IPS DF 19.7 (cell line): ENCODE measurements around the gene CCP110.
A peak's percentile ranks its signal among the peaks of the same experiment; 100 is the strongest.
"Not testable (repeated sequence)": the region's sequence is repeated elsewhere in the genome, so short reads cannot be mapped to it uniquely, and the experiment has no call there.

Experiments
- DNase-seq: peaks from one replicate; pipeline ENCODE4 v3.0.0-alpha.2; 2013; ENCODE audit warnings: low read depth, low spot score

CCP110 gene

GRCh38 chr16:19507867-19508266 is 15.9 kb upstream of the CCP110 start:
- DNase-seq = no peak

DNA sequence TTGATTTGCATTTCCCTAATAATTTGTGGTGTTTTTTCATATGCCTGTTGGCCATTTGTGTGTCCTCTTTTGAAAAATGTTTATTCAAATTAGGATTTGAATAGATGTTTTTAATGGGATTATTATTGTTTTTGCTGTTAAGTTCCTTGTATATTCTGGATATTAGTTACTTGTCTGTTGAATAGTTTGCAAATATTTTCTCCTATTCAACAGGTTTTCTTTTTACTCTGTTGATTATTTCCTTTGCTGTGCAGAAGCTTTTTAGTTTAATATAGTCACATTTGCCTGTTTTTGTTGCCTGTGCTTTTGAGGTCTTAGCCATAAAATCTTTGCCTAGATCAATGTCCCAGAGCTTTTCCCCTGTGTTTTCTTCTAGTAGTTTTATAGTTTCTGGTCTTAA is 11.4 kb upstream of the CCP110 start:
- DNase-seq = no peak

- no peak for DNase-seq
These were observed 10.2 kb upstream of the CCP110 start for GRCh38 chr16:19513377-19514053.

DNA sequence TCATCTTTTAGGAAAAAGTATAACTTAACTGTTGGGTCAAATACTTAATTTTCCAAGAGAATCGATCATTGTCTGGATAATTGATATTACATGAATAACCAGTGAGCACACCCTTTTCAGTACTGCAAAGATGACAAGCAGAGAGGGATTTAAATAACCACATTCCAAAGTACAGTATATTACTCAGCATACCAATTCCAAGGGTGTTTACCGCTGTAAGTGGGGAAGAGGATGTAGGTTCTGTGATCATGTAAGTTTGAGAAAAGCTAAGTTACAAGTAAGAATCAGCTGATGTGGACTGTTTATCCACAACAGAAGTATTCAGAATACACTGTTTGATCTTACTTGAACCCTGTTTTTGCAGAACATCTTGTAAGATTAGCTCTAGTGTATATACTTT is 8.0 kb upstream of the CCP110 start:
- DNase-seq = no peak

- no peak for DNase-seq
These were observed 6.2 kb upstream of the CCP110 start for GRCh38 chr16:19517424-19518089.

GRCh38 chr16:19518388-19518787 is 5.4 kb upstream of the CCP110 start:
- DNase-seq = no peak

GRCh38 chr16:19520861-19521331 is 2.8 kb upstream of the CCP110 start:
- no peak for DNase-seq

DNA sequence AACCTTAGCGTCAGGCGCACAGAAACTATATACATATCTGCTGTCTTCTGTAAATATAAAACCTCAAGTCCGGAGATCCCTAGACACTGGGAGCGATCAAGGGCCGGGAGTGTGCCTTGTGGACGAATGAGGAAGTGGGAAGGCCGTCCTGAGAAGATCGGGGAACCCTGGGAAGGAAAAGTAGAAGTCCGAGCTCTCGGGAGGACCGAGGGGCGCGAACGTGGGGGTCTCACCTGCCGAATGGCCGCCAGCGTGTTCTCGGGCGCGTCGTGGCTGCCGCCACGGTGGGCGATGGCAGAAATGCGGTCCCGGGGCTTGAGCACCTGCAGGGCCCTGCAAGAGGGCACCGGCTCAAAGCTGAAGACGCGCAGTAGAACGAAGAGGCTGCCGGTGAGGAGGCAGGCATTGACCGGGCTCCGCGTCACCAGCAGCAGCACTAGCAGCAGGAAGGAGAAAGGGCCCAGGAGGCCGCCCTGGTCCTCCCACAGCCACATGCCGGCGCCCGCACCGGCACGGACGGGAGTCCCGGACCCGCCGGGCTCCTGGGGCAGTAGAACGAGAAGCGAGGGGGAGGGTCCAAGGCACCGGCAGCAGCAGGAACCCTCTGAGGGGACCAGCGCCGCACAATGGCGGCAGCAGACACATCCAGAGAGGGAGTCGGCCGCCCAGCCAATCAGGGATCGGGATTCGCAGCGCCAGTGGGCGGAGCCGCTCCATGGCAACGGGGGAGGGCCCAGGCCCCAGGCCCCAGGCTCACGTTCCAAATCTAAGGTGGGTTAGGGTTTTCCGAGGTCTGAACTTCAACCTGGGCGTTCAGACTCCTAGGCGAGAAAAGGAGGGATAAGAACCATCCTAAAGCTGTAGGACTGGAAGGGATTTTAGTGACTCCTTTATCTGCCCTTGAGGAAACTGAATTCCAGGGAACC is 2.0 kb upstream of the CCP110 start, which contains the start of gene GDE1:
Gene GDE1, minus strand, starts transcription at position 628 of the 926 bp plus-strand sequence. Its CDS starts 134 bp downstream, at position 494.
- DNase-seq = peak; percentile 82

- no peak for DNase-seq
These were observed 1.4 kb upstream of the CCP110 start for GRCh38 chr16:19522397-19522732.

DNA sequence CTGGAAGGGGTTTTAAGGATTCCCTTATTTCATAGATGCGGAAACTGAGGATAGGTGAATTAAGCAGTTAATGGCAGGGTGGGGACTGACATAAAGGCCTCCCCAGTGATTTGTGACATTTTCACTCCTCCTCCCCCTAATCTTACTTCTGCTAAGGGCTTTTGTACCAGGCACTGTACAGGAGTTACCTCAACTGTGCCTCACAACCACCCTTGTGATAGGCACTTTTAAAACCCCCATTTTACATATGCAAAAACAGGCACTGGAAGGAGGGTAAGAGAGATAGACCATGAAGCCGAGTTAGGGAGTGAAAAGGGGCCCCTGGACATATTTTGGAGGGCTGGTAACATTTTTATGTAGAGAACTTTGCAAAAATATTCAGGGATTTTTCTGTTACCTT is 982 bp upstream of the CCP110 start:
- DNase-seq = no peak

DNA sequence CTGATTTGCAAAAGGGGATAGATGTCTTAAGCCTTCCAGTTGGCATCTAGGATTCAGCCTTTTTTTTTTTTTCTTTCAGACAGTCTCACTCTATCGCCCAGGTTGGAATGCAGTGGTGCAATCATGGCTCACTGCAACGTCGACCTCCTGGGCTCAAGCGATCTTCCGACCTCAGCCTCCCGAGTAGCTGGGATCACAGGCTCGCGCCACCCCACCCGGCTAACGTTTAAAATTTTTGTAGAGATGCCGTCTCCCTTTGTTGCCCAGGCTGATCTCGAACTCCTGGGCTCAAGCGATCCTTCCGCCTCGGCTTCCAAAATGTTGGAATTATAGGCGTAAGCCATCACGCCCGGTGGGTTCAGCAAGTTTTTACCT is 571 bp upstream of the CCP110 start:
- no peak for DNase-seq

DNA sequence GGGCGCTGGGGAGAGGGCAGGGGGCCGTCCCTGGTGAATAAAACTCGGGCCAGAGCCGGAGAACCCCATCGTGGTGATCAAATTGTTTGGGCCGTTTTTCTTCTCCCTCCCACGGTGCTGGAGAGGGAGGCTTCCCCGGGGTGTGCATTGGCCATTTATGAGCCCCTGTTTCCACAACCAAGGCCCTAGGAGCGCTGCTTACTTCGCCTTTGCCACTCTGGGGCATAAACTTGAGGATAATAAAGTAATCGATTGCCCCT is 544 bp downstream of the CCP110 start:
- DNase-seq = no peak

DNA sequence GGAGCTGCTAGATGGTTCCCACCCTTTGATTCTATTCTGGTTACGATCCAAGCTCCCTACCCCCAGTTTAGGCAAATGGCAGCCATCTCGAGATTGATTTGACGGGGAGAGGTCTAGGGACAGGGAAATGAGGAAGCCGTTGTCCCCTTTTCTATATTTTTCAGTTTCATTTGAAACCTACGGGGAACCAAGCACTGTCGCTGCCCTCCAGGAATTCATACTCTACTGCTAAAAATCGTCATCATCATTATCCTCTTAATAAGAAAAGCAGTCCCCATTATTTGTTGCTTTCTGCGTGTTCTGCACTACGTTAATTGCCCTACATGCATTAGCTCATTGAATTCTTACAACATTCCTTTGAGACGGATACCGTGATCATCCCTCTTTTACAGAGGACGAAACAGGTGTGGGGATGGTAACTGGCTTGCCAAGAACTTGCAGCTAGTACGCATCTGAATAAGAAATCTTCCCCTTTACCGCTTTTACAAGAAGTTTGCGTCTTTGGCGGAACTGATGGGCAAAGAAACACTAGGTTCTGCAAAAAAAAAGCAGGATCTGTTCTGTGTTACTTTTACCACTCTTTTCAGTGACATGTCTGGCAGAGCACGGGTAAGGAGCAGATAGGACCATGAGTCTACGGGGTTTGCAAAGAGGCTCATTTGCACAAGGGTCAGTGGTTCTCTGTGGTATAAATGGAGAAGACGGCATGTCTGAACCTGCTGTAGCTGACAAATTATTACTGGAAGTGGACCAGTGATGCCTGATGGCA is 1.1 kb downstream of the CCP110 start:
- no peak for DNase-seq

DNA sequence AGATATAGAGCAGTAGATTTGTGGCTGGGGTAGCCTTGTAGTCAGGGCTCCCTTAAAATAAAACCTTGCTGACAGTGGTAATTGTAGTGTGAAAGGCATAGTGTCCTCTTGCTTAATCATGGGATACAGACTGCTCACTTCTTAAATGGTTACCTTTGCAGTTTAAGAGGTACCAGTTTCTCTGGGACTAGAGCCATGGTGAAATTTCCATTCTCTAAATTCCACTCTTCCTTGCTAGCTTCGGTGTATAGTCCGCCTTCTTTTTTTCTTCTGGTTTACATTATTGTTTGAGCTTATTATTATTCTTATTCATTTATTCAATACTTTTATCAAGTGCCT is 1.6 kb downstream of the CCP110 start:
- no peak for DNase-seq

- no peak for DNase-seq
These were observed 3.4 kb downstream of the CCP110 start for GRCh38 chr16:19527161-19527560.

DNA sequence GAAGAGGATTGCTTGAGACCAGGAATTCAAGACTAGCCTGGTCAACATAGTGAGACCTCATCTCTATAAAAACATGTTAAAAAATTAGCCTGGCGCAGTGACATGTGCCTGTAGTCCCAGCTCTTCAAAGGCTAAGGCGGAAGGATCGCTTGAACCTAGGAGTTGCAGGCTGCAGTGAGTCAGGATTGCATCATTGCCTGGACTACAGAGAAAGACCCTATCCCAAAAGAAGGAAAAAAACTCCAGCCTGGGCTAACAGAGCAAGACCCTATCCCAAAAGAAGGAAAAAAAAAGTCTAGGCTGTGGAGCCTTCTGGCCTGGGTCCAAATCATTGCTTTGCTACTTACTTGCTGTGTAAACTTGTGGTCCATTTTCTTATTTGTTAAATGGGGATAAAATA is 4.9 kb downstream of the CCP110 start:
- DNase-seq = no peak

GRCh38 chr16:19532601-19533000 is 8.9 kb downstream of the CCP110 start:
- no peak for DNase-seq

DNA sequence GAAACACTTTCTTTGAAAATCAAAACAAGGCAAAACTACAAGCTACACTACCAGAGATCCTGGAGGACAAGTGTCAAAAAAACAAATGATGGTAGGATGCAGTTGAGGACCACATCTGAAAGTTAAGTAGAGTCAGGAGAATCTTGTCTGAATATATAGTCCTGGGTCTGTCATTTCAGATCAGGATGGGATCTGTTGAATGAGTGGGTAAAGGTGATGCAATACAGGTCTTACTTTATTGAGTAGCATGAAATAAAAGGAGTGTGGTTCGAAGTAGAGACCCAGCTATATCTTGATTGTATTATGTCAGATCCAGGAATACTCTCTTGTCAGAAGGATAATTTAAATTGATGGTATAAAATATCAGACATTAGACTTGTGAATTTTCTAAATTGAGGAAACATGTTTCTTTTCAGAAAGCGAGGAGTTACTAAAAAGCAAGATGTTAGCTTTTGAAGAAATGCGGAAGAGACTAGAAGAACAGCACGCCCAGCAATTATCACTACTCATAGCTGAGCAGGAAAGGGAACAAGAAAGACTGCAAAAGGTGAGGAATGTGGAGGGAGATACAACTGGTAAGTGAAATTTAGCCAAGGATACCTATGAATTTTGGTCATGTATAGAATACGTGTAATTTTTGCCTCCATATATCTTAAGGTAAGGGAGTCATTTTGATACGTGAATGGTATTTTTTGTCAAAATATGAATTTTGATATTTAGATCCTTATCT is 16.7 kb downstream of the CCP110 start:
- DNase-seq = no peak

- DNase-seq = no peak
These were observed 18.5 kb downstream of the CCP110 start for GRCh38 chr16:19542138-19542821.

GRCh38 chr16:19543278-19543996 is 19.7 kb downstream of the CCP110 start:
- DNase-seq = not testable (repeated sequence)
